Adipocyte (in vitro differentiated cells): ENCODE measurements around the gene GRK1.

Experiments used
- DNase-seq: peaks from one replicate; pipeline ENCODE4 v3.0.0-alpha.2; 2015; ENCODE audit warnings: low read depth
- H3K27me3 ChIP-seq: replicated peaks from 2 replicates; pipeline ENCODE4 v1.7.0; 2013; ENCODE audit warnings: mild to moderate bottlenecking, low read length, moderate library complexity; ENCODE audit not compliant: control insufficient read depth, insufficient read depth
- H3K36me3 ChIP-seq: 2 replicates; pipeline ENCODE4 v1.7.0; 2013; ENCODE audit warnings: low read length, mild to moderate bottlenecking, moderate library complexity; ENCODE audit not compliant: control insufficient read depth, insufficient read depth, severe bottlenecking
- H3K4me1 ChIP-seq: 2 replicates; pipeline ENCODE4 v1.7.0; 2013; ENCODE audit warnings: mild to moderate bottlenecking, low read length, moderate library complexity; ENCODE audit not compliant: control insufficient read depth, insufficient read depth
- H3K4me3 ChIP-seq: 2 replicates; pipeline ENCODE4 v1.7.0; 2013; ENCODE audit warnings: mild to moderate bottlenecking, low read length, moderate library complexity
- H3K9ac ChIP-seq: 2 replicates; pipeline ENCODE4 v1.7.0; 2013; ENCODE audit warnings: mild to moderate bottlenecking, low read length, moderate library complexity
- H3K9me3 ChIP-seq: 2 replicates; pipeline ENCODE4 v1.7.0; 2013; ENCODE audit warnings: mild to moderate bottlenecking, low read length, moderate library complexity; ENCODE audit not compliant: control insufficient read depth

The GRK1 gene

DNA sequence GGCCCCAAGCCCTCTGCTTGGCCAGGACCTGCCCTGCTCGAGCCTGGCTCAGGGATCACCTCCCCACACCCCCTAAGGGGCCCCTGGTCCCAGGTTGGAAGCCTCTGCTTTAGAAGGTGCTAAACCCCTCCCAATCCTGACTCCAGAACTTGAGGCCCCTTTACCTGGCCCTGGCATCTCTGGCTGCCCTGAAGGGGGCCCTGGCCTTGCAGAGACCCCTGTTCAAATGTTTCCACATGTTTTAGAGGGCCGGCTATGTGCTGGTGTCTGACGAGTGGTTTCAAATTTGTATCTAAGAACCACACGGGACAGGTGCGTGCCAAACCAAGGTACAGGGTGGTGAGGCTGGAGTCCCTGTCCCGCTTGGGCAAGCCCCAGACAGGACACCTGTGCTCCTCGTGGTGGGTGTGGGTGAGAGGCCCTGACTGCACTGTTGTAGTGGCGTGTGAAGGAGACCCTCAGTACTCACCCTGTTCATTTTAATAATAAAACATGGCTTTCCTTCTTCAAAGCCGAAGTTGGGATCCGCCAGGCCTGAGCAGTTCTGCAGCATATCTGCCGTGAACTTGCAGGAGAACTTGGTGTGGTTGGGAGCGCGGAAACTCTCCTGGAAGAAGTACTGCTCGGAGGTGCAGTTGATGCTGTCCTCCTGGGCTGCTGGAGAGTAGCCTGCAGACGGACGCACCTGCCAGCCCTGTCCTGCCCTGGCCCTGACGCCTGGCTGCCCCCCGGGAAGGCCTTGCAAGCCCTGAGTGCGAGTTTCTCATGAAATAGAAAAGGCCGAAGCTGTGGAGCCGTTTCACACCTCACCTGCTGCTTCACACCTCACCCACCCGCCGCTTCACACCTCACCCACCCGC lies 14.4 kb upstream of the GRK1 start:
- H3K9me3 ChIP-seq = no peaks in the 10 kb centered on the region
- DNase-seq = no peak
- no peak overlapping the region for H3K9ac ChIP-seq
- H3K36me3 ChIP-seq = no peaks in the 10 kb centered on the region
- H3K27me3 ChIP-seq = peaks cover 20% of the 10 kb centered on the region
- H3K4me1 ChIP-seq = peaks cover 3% of the 10 kb centered on the region
- no peak overlapping the region for H3K4me3 ChIP-seq

DNA sequence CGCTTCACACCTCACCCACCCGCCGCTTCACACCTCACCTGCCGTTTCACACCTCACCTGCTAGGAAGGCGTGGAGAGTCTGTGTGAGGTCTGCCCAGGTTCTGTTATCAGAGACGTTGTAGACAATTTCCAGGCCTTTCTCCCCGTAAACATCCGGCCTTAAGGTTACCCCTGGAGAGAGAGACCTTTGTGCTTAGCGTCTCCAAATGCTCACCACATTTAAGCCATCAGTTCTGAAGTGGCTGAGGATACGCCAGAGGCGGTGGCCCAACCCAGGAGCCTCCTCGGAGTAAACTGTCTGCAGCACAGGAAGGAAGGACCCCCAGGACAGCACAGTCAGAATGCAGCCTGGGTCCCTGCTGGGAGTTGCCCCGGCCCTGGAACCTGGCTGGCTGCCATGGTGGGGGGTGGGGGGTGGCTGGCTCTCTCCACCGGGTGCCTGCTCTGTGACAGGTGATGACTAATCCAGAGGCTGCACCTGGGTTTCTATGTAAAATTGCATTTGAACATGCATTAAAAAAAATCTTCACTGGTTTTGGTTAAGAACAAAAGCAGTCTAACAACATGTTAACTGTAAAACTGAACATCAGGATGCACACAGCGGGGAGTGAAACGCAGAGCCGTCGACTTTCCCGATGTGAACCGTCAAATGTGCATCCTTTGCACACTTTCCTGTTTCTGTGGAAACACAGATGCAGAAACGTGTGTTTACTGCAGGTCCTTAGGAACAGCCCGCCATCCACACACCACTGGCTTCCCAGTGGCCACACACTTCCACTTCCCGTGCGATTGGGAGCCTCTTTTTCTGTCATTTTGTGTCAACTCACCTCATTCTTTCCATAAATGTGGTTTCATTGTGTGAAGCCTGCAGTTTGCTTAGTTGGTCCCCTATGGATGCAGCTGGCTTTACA lies 13.5 kb upstream of the GRK1 start:
- H3K9ac ChIP-seq = no peak overlapping the region
- H3K27me3 ChIP-seq = peaks cover 27% of the 10 kb centered on the region
- H3K4me1 ChIP-seq = no peaks in the 10 kb centered on the region
- H3K36me3 ChIP-seq = no peaks in the 10 kb centered on the region
- H3K9me3 ChIP-seq = no peaks in the 10 kb centered on the region
- no peak for DNase-seq
- H3K4me3 ChIP-seq = no peak overlapping the region

DNA sequence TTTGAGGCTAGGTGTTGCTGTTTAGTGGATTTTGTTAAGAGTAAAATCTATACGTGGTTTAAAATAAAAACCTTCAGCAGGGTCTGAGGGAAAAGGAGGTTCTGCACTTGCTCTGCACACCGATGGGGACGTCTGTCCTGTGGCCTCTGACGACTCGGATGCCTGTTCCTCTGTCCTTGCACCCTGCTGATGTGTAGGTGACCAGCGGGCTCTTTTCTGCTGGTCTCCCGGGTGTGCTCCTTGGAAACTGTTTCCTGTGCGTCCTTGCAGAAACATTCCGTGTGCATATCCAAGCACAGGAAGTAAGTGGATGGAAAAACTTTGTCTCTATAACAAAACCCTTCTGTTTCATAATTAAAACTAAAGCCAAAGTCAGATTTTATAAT lies 12.9 kb upstream of the GRK1 start:
- Histone ChIP-seq H3K27me3 (peaks cover 27% of the 10 kb centered on the region), H3K9me3 (no peaks in the 10 kb centered on the region), H3K4me3 (no peak overlapping the region), H3K36me3 (no peaks in the 10 kb centered on the region), H3K4me1 (no peaks in the 10 kb centered on the region), H3K9ac (no peak overlapping the region)
- DNase-seq = no peak

DNA sequence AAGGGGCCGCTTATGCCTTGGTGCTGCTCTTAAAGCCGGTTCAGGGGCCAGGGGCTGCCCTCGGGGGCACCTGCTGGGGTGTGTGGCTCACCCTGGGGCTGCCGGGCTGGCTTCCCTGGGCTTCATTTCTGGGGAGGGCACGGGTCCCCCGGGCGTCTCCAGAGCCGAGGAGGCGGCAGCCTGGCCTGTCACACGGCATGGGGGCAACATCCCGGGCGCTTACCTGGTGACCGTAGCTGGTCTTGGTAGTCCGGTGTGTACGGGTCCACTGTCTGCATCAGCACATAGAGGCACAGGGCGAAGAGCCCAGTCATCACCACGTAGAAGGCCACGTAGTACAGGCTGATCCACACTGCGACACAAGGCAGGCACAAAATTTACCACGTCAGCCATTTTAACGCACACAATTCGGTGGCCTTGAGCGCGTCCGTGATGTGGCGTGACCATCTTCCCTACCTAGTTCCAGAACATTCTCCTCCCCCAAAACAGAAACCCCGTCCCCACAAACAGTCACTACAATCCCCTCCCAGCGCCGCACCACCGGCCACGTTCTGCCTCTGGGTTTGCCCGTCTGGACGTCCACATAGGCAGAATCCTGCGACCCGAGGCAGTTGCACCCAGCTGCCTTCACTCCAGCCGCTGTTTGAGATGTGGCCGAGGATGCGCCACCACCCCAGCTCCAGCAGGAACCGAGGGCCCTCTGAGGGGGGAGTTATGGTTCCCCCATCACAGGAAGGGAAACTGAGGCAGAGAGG lies 12.3 kb upstream of the GRK1 start:
- Histone ChIP-seq H3K9me3 (no peaks in the 10 kb centered on the region), H3K4me1 (no peaks in the 10 kb centered on the region), H3K36me3 (no peaks in the 10 kb centered on the region), H3K9ac (no peak overlapping the region), H3K27me3 (peaks cover 27% of the 10 kb centered on the region), H3K4me3 (no peak overlapping the region)
- no peak for DNase-seq

DNA sequence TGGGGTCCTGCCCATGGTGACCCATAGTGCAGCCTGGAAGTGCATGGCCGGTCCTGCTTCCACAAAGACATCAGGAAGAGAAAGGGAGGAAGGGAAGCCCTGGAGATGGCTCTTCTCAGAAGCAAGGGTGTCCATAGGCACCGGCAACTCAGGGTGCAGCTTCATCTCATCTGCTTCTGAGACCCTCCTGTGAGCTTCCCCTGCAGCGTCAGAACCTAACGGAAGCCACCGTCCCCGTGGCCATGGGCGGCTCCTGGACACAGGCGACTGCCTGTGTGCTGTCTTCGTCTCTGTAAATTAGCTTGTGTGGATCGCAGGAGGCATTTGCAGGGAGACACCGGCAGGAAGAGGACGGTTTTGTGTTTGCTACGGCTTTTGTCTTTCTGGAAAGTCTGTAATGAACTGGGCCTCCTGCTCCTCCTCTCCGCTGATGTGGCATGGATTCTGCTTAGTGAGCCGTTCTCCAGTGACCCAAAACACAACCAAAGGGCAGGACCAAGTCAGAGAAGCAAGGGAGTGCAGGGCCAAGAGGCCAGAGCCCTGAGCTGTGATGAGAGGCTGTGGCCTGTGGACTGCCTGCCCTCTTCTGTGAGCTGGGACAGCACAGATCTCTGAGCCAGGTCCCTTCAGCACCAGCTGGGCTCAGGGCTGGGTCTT lies 11.5 kb upstream of the GRK1 start:
- no peak overlapping the region for H3K9ac ChIP-seq
- no peak for DNase-seq
- no peaks in the 10 kb centered on the region for H3K4me1 ChIP-seq
- H3K4me3 ChIP-seq = no peak overlapping the region
- H3K36me3 ChIP-seq = no peaks in the 10 kb centered on the region
- H3K27me3 ChIP-seq = peaks cover 27% of the 10 kb centered on the region
- peaks cover 2% of the 10 kb centered on the region for H3K9me3 ChIP-seq

DNA sequence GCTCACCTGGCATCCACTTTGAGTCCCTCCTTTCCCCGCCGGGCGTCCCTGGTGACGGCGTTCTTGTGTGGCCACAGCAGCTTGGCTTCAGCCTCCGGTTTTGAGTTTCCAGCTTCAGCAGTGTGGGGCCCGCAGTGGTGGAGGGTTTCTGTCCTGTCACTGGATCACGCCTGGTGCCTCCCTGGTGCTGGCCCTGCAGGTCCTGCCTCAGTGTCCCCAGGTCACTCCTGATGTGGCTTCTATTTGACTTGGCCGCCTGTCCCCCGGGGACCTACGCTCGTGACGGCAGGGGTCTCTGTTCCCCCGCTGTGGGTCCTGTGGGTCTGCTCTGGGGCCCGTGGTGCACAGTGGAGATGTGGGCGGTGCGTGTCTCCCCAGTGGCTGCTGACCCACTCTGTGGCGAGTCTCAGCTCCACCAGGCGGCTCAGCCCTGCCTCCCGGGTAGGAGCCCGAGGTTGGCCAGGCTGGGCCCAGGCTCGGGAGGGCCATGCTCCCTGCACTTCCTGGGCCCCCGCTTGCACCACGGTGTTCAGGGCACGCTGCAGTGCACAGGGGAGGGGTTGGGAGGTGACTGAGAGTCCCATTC lies 10.9 kb upstream of the GRK1 start:
- H3K4me3 ChIP-seq = no peak overlapping the region
- H3K4me1 ChIP-seq = no peaks in the 10 kb centered on the region
- H3K9ac ChIP-seq = no peak overlapping the region
- peaks cover 8% of the 10 kb centered on the region for H3K9me3 ChIP-seq
- peaks cover 27% of the 10 kb centered on the region for H3K27me3 ChIP-seq
- DNase-seq = no peak
- no peaks in the 10 kb centered on the region for H3K36me3 ChIP-seq

DNA sequence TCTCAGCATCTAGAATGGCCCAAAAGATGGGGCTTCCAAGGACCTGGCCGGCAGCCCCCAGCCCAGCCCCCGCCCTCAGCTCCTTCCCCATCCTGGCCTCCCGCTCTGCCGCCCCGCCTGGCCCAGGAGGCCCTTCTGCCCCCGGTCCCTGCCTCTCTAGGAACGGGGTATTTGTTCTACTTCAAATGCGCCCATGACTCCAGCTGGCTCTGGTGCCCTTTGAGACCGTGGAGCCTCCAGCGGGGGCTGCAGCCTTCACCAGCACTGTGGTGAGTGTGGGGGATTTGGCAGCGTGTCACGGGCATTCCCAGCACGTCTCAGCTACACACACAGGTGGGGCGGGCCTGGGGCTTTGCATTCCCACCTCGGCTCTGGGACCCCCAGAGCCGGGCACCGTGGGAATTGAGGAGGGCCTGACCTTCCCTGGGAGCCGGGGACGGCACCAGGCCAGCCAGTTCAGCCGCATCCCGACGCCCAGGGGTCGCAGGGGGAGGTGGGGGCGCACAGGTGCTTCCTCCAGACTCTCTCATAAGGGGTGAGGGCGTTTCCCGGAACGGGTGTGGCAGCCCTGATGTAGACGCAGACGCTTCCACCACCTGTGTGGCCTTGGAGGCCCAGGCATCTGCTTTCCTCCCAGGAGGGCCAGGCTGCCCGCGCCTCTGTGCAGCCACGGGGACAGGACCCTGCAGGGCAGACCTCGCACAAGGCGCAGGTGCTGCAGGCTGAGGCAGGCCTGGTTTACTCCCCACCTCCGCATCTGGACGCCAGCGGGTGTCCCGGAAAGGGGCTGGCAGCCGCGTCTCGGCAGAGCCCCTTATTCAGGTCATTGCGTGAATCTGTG lies 10.0 kb upstream of the GRK1 start:
- Histone ChIP-seq H3K9ac (no peak overlapping the region), H3K4me3 (no peak overlapping the region), H3K4me1 (no peaks in the 10 kb centered on the region), H3K36me3 (no peaks in the 10 kb centered on the region), H3K27me3 (peaks cover 27% of the 10 kb centered on the region), H3K9me3 (peaks cover 18% of the 10 kb centered on the region)
- no peak for DNase-seq

DNA sequence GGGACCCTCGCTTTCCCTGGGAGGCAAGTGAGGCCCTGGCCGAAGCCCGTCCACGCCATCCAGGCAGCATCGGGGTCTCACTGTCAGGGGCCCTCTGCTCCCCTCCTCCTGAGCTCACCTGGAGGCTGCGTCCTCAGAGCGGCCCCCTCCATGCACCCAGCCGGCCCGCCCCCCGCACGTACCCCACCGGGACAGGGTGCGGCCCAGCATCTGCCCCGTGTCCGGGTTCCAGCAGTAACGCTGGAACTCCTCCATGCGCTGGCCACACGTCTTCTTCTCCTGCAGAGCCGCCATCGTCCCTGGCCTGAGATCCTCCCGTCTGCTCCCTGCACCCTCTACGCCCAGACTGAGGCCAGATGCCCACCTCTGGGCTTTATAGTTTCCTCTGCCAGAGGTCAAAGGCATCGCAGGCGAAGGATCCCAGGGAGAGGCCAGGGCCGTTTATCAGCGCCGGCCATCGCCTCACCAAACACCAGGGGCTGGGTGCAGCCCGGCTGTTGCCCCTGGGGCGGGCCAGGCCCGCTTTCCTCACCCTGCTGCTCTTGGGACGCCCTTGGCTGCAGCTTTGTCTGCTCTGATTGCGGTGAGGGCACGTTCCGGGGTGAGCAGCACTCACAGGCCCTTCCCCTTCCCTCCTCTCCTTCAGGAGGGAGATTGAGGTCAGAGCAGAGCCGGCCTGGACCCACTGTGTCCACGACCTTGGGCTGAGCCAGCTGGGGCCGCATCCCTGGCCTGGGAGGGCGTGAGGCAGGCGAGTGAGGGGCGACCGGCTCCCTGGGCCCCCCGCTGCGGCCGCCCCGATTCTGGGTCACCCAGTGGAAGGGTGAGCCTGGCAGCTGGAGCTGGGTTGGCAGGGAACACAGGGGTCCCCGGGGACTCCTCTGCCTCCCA lies 8.9 kb upstream of the GRK1 start, which contains the start of gene ATP4B:
Gene ATP4B, minus strand, starts transcription at position 348 of the 891 bp plus-strand sequence. Its CDS starts 54 bp downstream, at position 294.
- H3K4me3 ChIP-seq = no peak within 1 kb of the TSS
- H3K4me1 ChIP-seq = no peaks in the 10 kb centered on the region
- no peak for DNase-seq
- no peak within 1 kb of the TSS for H3K9ac ChIP-seq
- H3K27me3 ChIP-seq = peaks cover 27% of the 10 kb centered on the region
- peaks cover 25% of the 10 kb centered on the region for H3K9me3 ChIP-seq
- no peaks in the 10 kb centered on the region for H3K36me3 ChIP-seq

DNA sequence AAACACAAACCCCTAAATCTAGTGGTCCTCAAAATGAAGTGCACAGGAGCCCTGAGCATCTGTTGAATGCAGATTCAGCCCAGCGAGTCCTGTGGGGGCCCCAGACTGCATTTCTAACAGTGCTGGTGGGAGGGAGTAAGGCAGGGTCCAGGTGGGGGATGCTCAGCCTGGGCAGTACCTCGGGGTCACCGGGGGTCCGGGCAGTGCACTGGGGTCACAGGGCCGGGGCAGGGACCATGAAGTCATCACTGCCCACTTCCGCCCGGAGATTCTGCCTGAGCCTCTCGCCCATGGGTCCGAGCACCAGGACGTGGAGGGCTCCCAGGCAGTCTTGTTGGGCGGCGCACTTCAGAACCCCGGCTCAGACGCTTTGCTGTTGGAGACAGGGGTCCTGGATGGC lies 8.2 kb upstream of the GRK1 start:
- Histone ChIP-seq H3K9me3 (peaks cover 25% of the 10 kb centered on the region), H3K27me3 (peaks cover 25% of the 10 kb centered on the region), H3K9ac (no peak overlapping the region), H3K4me3 (no peak overlapping the region), H3K4me1 (no peaks in the 10 kb centered on the region), H3K36me3 (no peaks in the 10 kb centered on the region)
- no peak for DNase-seq
